Activated T-helper 1 cell treated with Interleukin-2 at 50 U/mL for 16 hours (primary cell): ENCODE measurements around the gene MYO3B.

ENCODE experiments used
- DNase-seq: peaks from one replicate; pipeline ENCODE4 v3.0.0-alpha.2; 2020; ENCODE audit warnings: low read depth

Gene MYO3B

GRCh38 chr2:170695521-170696410, 517.8 kb downstream of the MYO3B start:
- no peak for DNase-seq

- no peak for DNase-seq
These were observed 519.0 kb downstream of the MYO3B start for GRCh38 chr2:170696948-170697347.

GRCh38 chr2:170701011-170701410, 523.1 kb downstream of the MYO3B start:
- DNase-seq, result no peak

GRCh38 chr2:170703776-170704476, 526.0 kb downstream of the MYO3B start:
- DNase-seq, result no peak
